H9 (cell line): ENCODE results near the gene ATF2. TPM values are rescaled to one million over a fixed set of nuclear protein-coding genes. Genes with fewer than 3 reads are reported as not detected.

Experiments
- DNase-seq: peaks from one replicate; pipeline ENCODE4 v3.0.0-alpha.2; 2017
- H2AFZ ChIP-seq: one replicate; pipeline ENCODE4 v1.6.1; 2013; ENCODE audit warnings: mild to moderate bottlenecking, low read length, control low read depth, moderate library complexity
- H2AK5ac ChIP-seq: 2 replicates; pipeline ENCODE4 v1.6.1; 2013; ENCODE audit warnings: low read length, control low read depth, mixed read lengths; ENCODE audit not compliant: insufficient read length
- H2BK120ac ChIP-seq: one replicate; pipeline ENCODE4 v1.6.1; 2013; ENCODE audit warnings: low read depth, mild to moderate bottlenecking, low read length, control low read depth, inconsistent platforms; ENCODE audit not compliant: poor library complexity, severe bottlenecking
- H2BK12ac ChIP-seq: 2 replicates; pipeline ENCODE4 v1.6.1; 2013; ENCODE audit warnings: low read length, control low read depth, mixed read lengths, low read depth; ENCODE audit not compliant: insufficient read length
- H2BK15ac ChIP-seq: 2 replicates; pipeline ENCODE4 v1.6.1; 2013; ENCODE audit warnings: low read depth, low read length, control low read depth
- H2BK20ac ChIP-seq: one replicate; pipeline ENCODE4 v1.6.1; 2013; ENCODE audit warnings: low read depth, mild to moderate bottlenecking, low read length, control low read depth, inconsistent platforms; ENCODE audit not compliant: poor library complexity, severe bottlenecking
- H2BK5ac ChIP-seq: 2 replicates; pipeline ENCODE4 v1.6.1; 2013; ENCODE audit warnings: low read length, control low read depth, mixed read lengths; ENCODE audit not compliant: insufficient read length
- H3K14ac ChIP-seq: 2 replicates; pipeline ENCODE4 v1.6.1; 2013; ENCODE audit warnings: low read length, control low read depth; ENCODE audit not compliant: insufficient read depth
- H3K18ac ChIP-seq: 2 replicates; pipeline ENCODE4 v1.6.1; 2013; ENCODE audit warnings: low read depth, mild to moderate bottlenecking, mixed read lengths, low read length, control low read depth; ENCODE audit not compliant: insufficient read length
- H3K23ac ChIP-seq: 2 replicates; pipeline ENCODE4 v1.6.1; 2013; ENCODE audit warnings: low read length, control low read depth, mixed read lengths, low read depth; ENCODE audit not compliant: insufficient read length
- H3K23me2 ChIP-seq: 2 replicates; pipeline ENCODE4 v1.6.1; 2013; ENCODE audit warnings: low read depth, mild to moderate bottlenecking, mixed read lengths, low read length, control low read depth; ENCODE audit not compliant: insufficient read length, poor library complexity, severe bottlenecking
- H3K27ac ChIP-seq: 2 replicates; pipeline ENCODE4 v1.5.1; 2013; ENCODE audit warnings: low read length, control low read depth, mixed read lengths, low read depth; ENCODE audit not compliant: insufficient read length
- H3K27me3 ChIP-seq: 2 replicates; pipeline ENCODE4 v1.6.1; 2013; ENCODE audit warnings: low read length, control low read depth, inconsistent platforms; ENCODE audit not compliant: insufficient read depth
- H3K4ac ChIP-seq: 2 replicates; pipeline ENCODE4 v1.6.1; 2013; ENCODE audit warnings: low read depth, mild to moderate bottlenecking, control low read depth, inconsistent platforms, low read length, moderate library complexity
- H3K4me1 ChIP-seq: 2 replicates; pipeline ENCODE4 v1.6.1; 2013; ENCODE audit warnings: low read length, control low read depth, inconsistent platforms; ENCODE audit not compliant: insufficient read depth
- H3K4me2 ChIP-seq: 2 replicates; pipeline ENCODE4 v1.6.1; 2013; ENCODE audit warnings: low read length, control low read depth, mixed read lengths; ENCODE audit not compliant: insufficient read length, insufficient read depth
- H3K56ac ChIP-seq: 2 replicates; pipeline ENCODE4 v1.6.1; 2013; ENCODE audit warnings: low read depth, mild to moderate bottlenecking, mixed read lengths, low read length, control low read depth; ENCODE audit not compliant: insufficient read length
- H3K79me1 ChIP-seq: 2 replicates; pipeline ENCODE4 v1.6.1; 2013; ENCODE audit warnings: low read depth, mild to moderate bottlenecking, moderate library complexity, low read length, control low read depth, inconsistent platforms; ENCODE audit not compliant: insufficient read depth, poor library complexity, severe bottlenecking
- H3K79me2 ChIP-seq: 2 replicates; pipeline ENCODE4 v1.6.1; 2013; ENCODE audit warnings: low read length, control low read depth, inconsistent platforms; ENCODE audit not compliant: insufficient read depth
- H3K9ac ChIP-seq: 2 replicates; pipeline ENCODE4 v1.6.1; 2013; ENCODE audit warnings: low read length, control low read depth, mixed read lengths; ENCODE audit not compliant: insufficient read length; ENCODE audit errors: extremely low read depth
- H3K9me3 ChIP-seq: one replicate; pipeline ENCODE4 v1.6.1; 2013; ENCODE audit warnings: low read depth, low read length, inconsistent platforms; ENCODE audit not compliant: control insufficient read depth
- H3T11ph ChIP-seq: one replicate; pipeline ENCODE4 v1.6.1; 2013; ENCODE audit warnings: mild to moderate bottlenecking, low read length, control low read depth, inconsistent platforms
- H4K20me1 ChIP-seq: one replicate; pipeline ENCODE4 v1.6.1; 2013; ENCODE audit not compliant: control insufficient read depth, insufficient read length, insufficient read depth
- H4K5ac ChIP-seq: 2 replicates; pipeline ENCODE4 v1.6.1; 2013; ENCODE audit warnings: low read depth, mild to moderate bottlenecking, mixed read lengths, low read length, control low read depth; ENCODE audit not compliant: insufficient read length
- H4K8ac ChIP-seq: replicated peaks from 2 replicates; pipeline ENCODE4 v1.6.1; 2013; ENCODE audit warnings: low read length, control low read depth, mixed read lengths, low read depth; ENCODE audit not compliant: insufficient read length
- H4K91ac ChIP-seq: 2 replicates; pipeline ENCODE4 v1.6.1; 2013; ENCODE audit warnings: low read depth, mild to moderate bottlenecking, moderate library complexity, mixed read lengths, low read length, control low read depth; ENCODE audit not compliant: insufficient read length
- H3K27ac Mint-ChIP-seq, 3 experiments: 2 replicates in 2 of 3; 3 replicates in 1 of 3; pipeline ENCODE4 v1.8.0; 2020 to 2021; ENCODE audit warnings: mixed read lengths in 3 of 3, mild to moderate bottlenecking in 1 of 3, moderate library complexity in 1 of 3
- H3K27me3 Mint-ChIP-seq: 2 replicates; pipeline ENCODE4 v1.8.0; 2021; ENCODE audit warnings: low read depth, mild to moderate bottlenecking, moderate library complexity, mixed read lengths
- H3K36me3 Mint-ChIP-seq, 3 experiments: 2 replicates in 2 of 3; 3 replicates in 1 of 3; pipeline ENCODE4 v1.8.0; 2020 to 2021; ENCODE audit warnings: low read depth in 3 of 3, mixed read lengths in 3 of 3; ENCODE audit not compliant: insufficient read depth in 1 of 3
- H3K4me1 Mint-ChIP-seq, 2 experiments: 2 replicates each; pipeline ENCODE4 v1.8.0; 2020; ENCODE audit warnings: mixed read lengths in 2 of 2
- H3K4me3 Mint-ChIP-seq, 2 experiments: 2 replicates in 1 of 2; 3 replicates in 1 of 2; pipeline ENCODE4 v1.8.0; 2020 to 2021; ENCODE audit warnings: mild to moderate bottlenecking in 2 of 2, mixed read lengths in 2 of 2, moderate library complexity in 1 of 2
- H3K9me3 Mint-ChIP-seq, 2 experiments: 2 replicates in 1 of 2; 3 replicates in 1 of 2; pipeline ENCODE4 v1.8.0; 2020; ENCODE audit warnings: mild to moderate bottlenecking in 2 of 2, mixed read lengths in 2 of 2, moderate library complexity in 1 of 2
- CTCF ChIP-seq: fragments of 200-600 bp; sonication (generic); conservative IDR thresholded peaks from 3 replicates; pipeline ENCODE4 v1.8.0; 2021; ENCODE audit warnings: antibody characterized with exemption, mild to moderate bottlenecking
- WGBS: extraction: QIAGEN DNeasy Blood & Tissue Kit; methylation state at CpG from one replicate; pipeline ENCODE4 v1.1.7; 2013; ENCODE audit warnings: missing lambda C conversion rate, low lambda C conversion rate, mixed read lengths; ENCODE audit not compliant: insufficient read length; ENCODE audit errors: extremely low coverage; 5-methylcytosine and 5-hydroxymethylcytosine counted together
- total RNA-seq: library from RNA; stranded (reverse); gene quantifications from 2 replicates; pipeline ENCODE4 v1.2.1, GENCODE V29; 2021

ATF2 gene
- total RNA-seq, 1 experiment from 2014 or later = 40.9 TPM

GRCh38 chr2:175123254-175123653 lies 44.7 kb downstream of the ATF2 start:
- Histone ChIP-seq H4K91ac (no peak overlapping the region), H2BK5ac (no peak overlapping the region), H2BK20ac (no peak overlapping the region), H2AK5ac (no peak overlapping the region), H4K8ac (no peak overlapping the region), H3K23me2 (no peaks in the 10 kb centered on the region), H3K79me2 (no peaks in the 10 kb centered on the region), H2AFZ (no peak overlapping the region), H3K9ac (no peak overlapping the region), H4K20me1 (no peaks in the 10 kb centered on the region), H2BK12ac (no peak overlapping the region), H3K23ac (no peak overlapping the region), H3K56ac (no peak overlapping the region), H2BK15ac (no peak overlapping the region), H3T11ph (no peak overlapping the region), H3K4me1 (no peaks in the 10 kb centered on the region), H3K9me3 (no peaks in the 10 kb centered on the region), H2BK120ac (no peak overlapping the region), H4K5ac (no peak overlapping the region), H3K27ac (no peak overlapping the region), H3K27me3 (no peaks in the 10 kb centered on the region), H3K79me1 (no peaks in the 10 kb centered on the region), H3K18ac (no peak overlapping the region), H3K4me2 (no peak overlapping the region), H3K14ac (no peak overlapping the region), H3K4ac (no peak overlapping the region)
- Mint-ChIP-seq H3K9me3 (no peaks in the 10 kb centered on the region), H3K27ac (no peak overlapping the region), H3K27me3 (no peaks in the 10 kb centered on the region), H3K4me3 (no peak overlapping the region), H3K36me3 (peaks cover 4 to 18% (median 17%) of the 10 kb centered on the region in 3 experiments; a peak in 5 of 7 replicates), H3K4me1 (no peaks in the 10 kb centered on the region)
- no CpG with 5 or more reads among the region's 3 CpGs for WGBS
- DNase-seq = no peak
- TF ChIP-seq CTCF = no peak
